ENCODE measurements around the gene GPX4. TPM values are rescaled to one million over a fixed set of nuclear protein-coding genes. Genes with fewer than 3 reads are reported as not detected.

Gene GPX4
- total and polyA plus RNA-seq, 2 experiments from 2014 or later: 351 to 573 TPM

GRCh38 chr19:1066251-1066747 lies 37.5 kb upstream of the GPX4 start:
- Mint-ChIP-seq H3K36me3 (ENCODE audit: low read depth) (no peaks in the 10 kb centered on the region), H3K27me3 (ENCODE audit: insufficient read depth, low read depth, poor library complexity) (peaks cover 24% of the 10 kb centered on the region), H3K9me3 (peaks cover 7% of the 10 kb centered on the region; the same call in 2 of the 3 replicates), H3K27ac (no peak overlapping the region), H3K4me3 (peak overlapping the region; percentile 59), H3K4me1 (peaks cover 21% of the 10 kb centered on the region)
- Histone ChIP-seq H4K20me1 (replicated peaks; ENCODE audit: insufficient read depth) (no peaks in the 10 kb centered on the region), H3K9me2 (ENCODE audit: insufficient read depth) (no peaks in the 10 kb centered on the region), H2AFZ (no peak overlapping the region), H3K4me2 (peak overlapping the region; percentile 85), H3K36me3 (ENCODE audit: insufficient read depth) (no peaks in the 10 kb centered on the region), H3K79me2 (replicated peaks; ENCODE audit: insufficient read depth) (no peaks in the 10 kb centered on the region), H3F3A (replicated peaks; ENCODE audit: low read depth) (peaks cover 18% of the 10 kb centered on the region), H3K27me3 (ENCODE audit: insufficient read depth) (peaks cover 14% of the 10 kb centered on the region), H3K4me3 (peak overlapping the region; percentile 64), H3K27ac (ENCODE audit: low read depth) (no peak overlapping the region), H3K4me1 (ENCODE audit: insufficient read depth) (peaks cover 8% of the 10 kb centered on the region; the same call in 1 of the 2 replicates)
- TF ChIP-seq CREB1 (CRISPR knock-in tag; IDR thresholded peaks at IDR 0.05; ENCODE audit: low read depth) (no peak), STAT1 (IDR thresholded peaks at IDR 0.05; ENCODE audit: unreplicated experiment) (no peak), POLR2AphosphoS5 (IDR thresholded peaks at IDR 0.05; ENCODE audit: low read depth) (no peak), EZH2phosphoT487 (IDR thresholded peaks at IDR 0.05; ENCODE audit: unreplicated experiment) (no peak), EZH2 (IDR thresholded peaks at IDR 0.05; ENCODE audit: low read depth, unreplicated experiment) (no peak), ETS1 (IDR thresholded peaks at IDR 0.05) (no peak)
- TF ChIP-seq, protein P1, sequence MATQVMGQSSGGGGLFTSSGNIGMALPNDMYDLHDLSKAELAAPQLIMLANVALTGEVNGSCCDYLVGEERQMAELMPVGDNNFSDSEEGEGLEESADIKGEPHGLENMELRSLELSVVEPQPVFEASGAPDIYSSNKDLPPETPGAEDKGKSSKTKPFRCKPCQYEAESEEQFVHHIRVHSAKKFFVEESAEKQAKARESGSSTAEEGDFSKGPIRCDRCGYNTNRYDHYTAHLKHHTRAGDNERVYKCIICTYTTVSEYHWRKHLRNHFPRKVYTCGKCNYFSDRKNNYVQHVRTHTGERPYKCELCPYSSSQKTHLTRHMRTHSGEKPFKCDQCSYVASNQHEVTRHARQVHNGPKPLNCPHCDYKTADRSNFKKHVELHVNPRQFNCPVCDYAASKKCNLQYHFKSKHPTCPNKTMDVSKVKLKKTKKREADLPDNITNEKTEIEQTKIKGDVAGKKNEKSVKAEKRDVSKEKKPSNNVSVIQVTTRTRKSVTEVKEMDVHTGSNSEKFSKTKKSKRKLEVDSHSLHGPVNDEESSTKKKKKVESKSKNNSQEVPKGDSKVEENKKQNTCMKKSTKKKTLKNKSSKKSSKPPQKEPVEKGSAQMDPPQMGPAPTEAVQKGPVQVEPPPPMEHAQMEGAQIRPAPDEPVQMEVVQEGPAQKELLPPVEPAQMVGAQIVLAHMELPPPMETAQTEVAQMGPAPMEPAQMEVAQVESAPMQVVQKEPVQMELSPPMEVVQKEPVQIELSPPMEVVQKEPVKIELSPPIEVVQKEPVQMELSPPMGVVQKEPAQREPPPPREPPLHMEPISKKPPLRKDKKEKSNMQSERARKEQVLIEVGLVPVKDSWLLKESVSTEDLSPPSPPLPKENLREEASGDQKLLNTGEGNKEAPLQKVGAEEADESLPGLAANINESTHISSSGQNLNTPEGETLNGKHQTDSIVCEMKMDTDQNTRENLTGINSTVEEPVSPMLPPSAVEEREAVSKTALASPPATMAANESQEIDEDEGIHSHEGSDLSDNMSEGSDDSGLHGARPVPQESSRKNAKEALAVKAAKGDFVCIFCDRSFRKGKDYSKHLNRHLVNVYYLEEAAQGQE (IDR thresholded peaks at IDR 0.05; ENCODE audit: unreplicated experiment): no peak
- ATAC-seq (no peak), DNase-seq (ENCODE audit: low spot score) (peak; percentile 62)

DNA sequence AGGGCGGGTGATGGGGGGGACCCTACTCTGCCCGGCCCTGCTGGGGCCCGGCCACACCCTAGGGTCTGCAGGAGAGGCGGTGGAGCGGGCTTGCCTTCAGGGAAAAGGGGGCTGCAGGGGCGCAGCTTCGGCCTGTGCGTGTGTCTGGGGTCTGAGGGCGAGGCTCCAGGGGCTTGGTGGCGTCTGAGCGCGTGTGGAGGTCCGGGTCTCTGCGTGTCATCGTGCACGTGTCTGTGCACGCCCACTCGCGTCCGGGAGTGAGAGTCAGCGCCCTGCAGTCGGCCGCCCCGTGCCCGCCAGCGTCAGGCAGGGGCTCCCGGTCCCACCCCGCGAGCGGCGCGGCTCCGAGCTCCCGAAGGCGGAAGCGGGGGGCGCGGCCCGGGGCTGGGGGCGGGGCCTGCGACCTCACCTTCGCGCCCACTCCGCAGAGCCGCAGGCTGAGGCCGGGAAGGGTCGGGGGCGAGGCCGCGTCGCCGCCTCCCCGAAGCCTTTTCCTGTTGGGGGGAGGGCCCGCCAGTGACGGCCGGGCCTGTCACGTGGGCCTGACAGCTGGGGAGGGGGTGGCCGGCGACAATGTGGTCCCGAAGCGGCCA lies 37.0 kb upstream of the GPX4 start, which contains the start of gene ARHGAP45:
Gene ARHGAP45, plus strand, starts transcription at position 420 of the 593 bp plus-strand sequence. CDS start 239 bp downstream, outside the sequence.
- no peak within 1 kb of the TSS for H3K27ac Mint-ChIP-seq
- peaks cover 27% of the 10 kb centered on the region for H3K27me3 Mint-ChIP-seq (ENCODE audit: insufficient read depth, low read depth, poor library complexity)
- H3K4me1 Mint-ChIP-seq: peaks cover 24% of the 10 kb centered on the region

More for the DNA sequence above, 37.0 kb upstream of the GPX4 start, which contains the start of gene ARHGAP45:
- peaks cover 22% of the 10 kb centered on the region for H3F3A ChIP-seq (replicated peaks; ENCODE audit: low read depth)
- Mint-ChIP-seq H3K9me3 (peaks cover 7% of the 10 kb centered on the region; the same call in 2 of the 3 replicates), H3K4me3 (peak within 1 kb of the TSS; percentile 64), H3K36me3 (ENCODE audit: low read depth) (peaks cover 3% of the 10 kb centered on the region; the same call in 1 of the 3 replicates)
- peak; percentile 5 for ATAC-seq
- H2AFZ ChIP-seq: peak within 1 kb of the TSS; percentile 59; the same call in 1 of the 2 replicates
- DNase-seq (ENCODE audit: low spot score): peak; percentile 68
- peaks cover 8% of the 10 kb centered on the region; the same call in 1 of the 2 replicates for H3K4me1 ChIP-seq (ENCODE audit: insufficient read depth)
- peaks cover 17% of the 10 kb centered on the region for H3K27me3 ChIP-seq (ENCODE audit: insufficient read depth)
- no peaks in the 10 kb centered on the region for H3K9me2 ChIP-seq (ENCODE audit: insufficient read depth)
- H3K79me2 ChIP-seq (replicated peaks; ENCODE audit: insufficient read depth): no peaks in the 10 kb centered on the region
- peak within 1 kb of the TSS; percentile 64 for H3K4me3 ChIP-seq
- no peak within 1 kb of the TSS for H3K27ac ChIP-seq (ENCODE audit: low read depth)
- H3K36me3 ChIP-seq (ENCODE audit: insufficient read depth): no peaks in the 10 kb centered on the region
- H4K20me1 ChIP-seq (replicated peaks; ENCODE audit: insufficient read depth): 0 out of 2 replicates have a peak, but pooled peaks cover under 1% of the 10 kb centered on the region
- peak within 1 kb of the TSS; percentile 85 for H3K4me2 ChIP-seq
- TF ChIP-seq POLR2AphosphoS5 (IDR thresholded peaks at IDR 0.05; ENCODE audit: low read depth): no peak
- no peak for TF ChIP-seq STAT1 (IDR thresholded peaks at IDR 0.05; ENCODE audit: unreplicated experiment)
- TF ChIP-seq ZNF114 (CRISPR knock-in tag; IDR thresholded peaks at IDR 0.05): no peak
- TF ChIP-seq ETS1 (IDR thresholded peaks at IDR 0.05): no peak
- peak; percentile 35; the same call in 1 of the 2 replicates for TF ChIP-seq CREB1 (CRISPR knock-in tag; IDR thresholded peaks at IDR 0.05; ENCODE audit: low read depth)
- no peak for TF ChIP-seq EZH2phosphoT487 (IDR thresholded peaks at IDR 0.05; ENCODE audit: unreplicated experiment)
- TF ChIP-seq NANOG (IDR thresholded peaks at IDR 0.05; ENCODE audit: borderline replicate concordance): no peak
- no peak for TF ChIP-seq ZNF331 (CRISPR knock-in tag; IDR thresholded peaks at IDR 0.05; ENCODE audit: low read depth)
